HepG2 (cell line): ENCODE data around the gene VCP. TPM values are rescaled to one million over a fixed set of nuclear protein-coding genes. Genes with fewer than 3 reads are reported as not detected.

Experiments
- ASH2L ChIP-seq: fragments of 300-600, 200-600 bp; sonication (generic); IDR thresholded peaks from 2 replicates; pipeline ENCODE4 v1.7.0; 2017; ENCODE audit warnings: low read depth, mild to moderate bottlenecking, moderate library complexity, mixed read lengths, low read length; ENCODE audit not compliant: insufficient read length
- CBX1 ChIP-seq: IDR thresholded peaks from one replicate; pipeline ENCODE4 v1.6.1; 2016; ENCODE audit warnings: antibody characterized with exemption, low read depth
- KLF11 ChIP-seq: IDR thresholded peaks from 2 replicates; pipeline ENCODE4 v1.6.1; 2016; ENCODE audit warnings: missing compliant biosample characterization
- KLF15 ChIP-seq: sonication (generic); formaldehyde crosslinking; IDR thresholded peaks from 2 replicates; pipeline ENCODE4 v1.8.1; 2023; ENCODE audit warnings: borderline replicate concordance, mild to moderate bottlenecking, inconsistent platforms, missing genetic modification reagents, mixed read lengths
- MED8 ChIP-seq: sonication (generic); formaldehyde crosslinking; IDR thresholded peaks from 2 replicates; pipeline ENCODE4 v1.8.1; 2023; ENCODE audit warnings: mild to moderate bottlenecking, missing genetic modification reagents; ENCODE audit not compliant: insufficient replicate concordance
- NFE2L2 ChIP-seq: fragments of 150-350 bp; IDR thresholded peaks from 2 replicates; pipeline ENCODE4 v1.6.1; 2014; ENCODE audit warnings: low read length
- NFIB ChIP-seq: sonication (generic); formaldehyde crosslinking; IDR thresholded peaks from 2 replicates; pipeline ENCODE4 v1.9.0; 2021; ENCODE audit warnings: missing genetic modification reagents, mild to moderate bottlenecking, borderline replicate concordance
- NFKBIZ ChIP-seq: IDR thresholded peaks from 2 replicates; pipeline ENCODE4 v1.6.1; 2018; ENCODE audit warnings: missing genetic modification reagents, missing compliant biosample characterization
- RFXANK ChIP-seq: IDR thresholded peaks from 2 replicates; pipeline ENCODE4 v1.6.1; 2016
- SMAD1 ChIP-seq: sonication (generic); formaldehyde crosslinking; IDR thresholded peaks from 2 replicates; pipeline ENCODE4 v1.4.0; 2020; ENCODE audit warnings: missing genetic modification reagents, low read depth, mild to moderate bottlenecking, borderline replicate concordance
- TSC22D2 ChIP-seq: sonication (generic); formaldehyde crosslinking; IDR thresholded peaks from 2 replicates; pipeline ENCODE4 v1.5.1; 2020; ENCODE audit warnings: missing genetic modification reagents, mild to moderate bottlenecking, borderline replicate concordance
- YY1 ChIP-seq: IDR thresholded peaks from 2 replicates; pipeline ENCODE4 v1.6.1; 2011; ENCODE audit warnings: low read length, low read depth, moderate library complexity, mild to moderate bottlenecking; ENCODE audit not compliant: insufficient read depth, insufficient replicate concordance
- ZFP90 ChIP-seq: sonication (generic); formaldehyde crosslinking; IDR thresholded peaks from 2 replicates; pipeline ENCODE4 v1.8.0; 2022; ENCODE audit warnings: missing genetic modification reagents, mild to moderate bottlenecking, inconsistent platforms, borderline replicate concordance
- ZKSCAN8 ChIP-seq: IDR thresholded peaks from 2 replicates; pipeline ENCODE4 v1.6.1; 2016; ENCODE audit warnings: borderline replicate concordance, missing genetic modification reagents, missing compliant biosample characterization
- ZZZ3 ChIP-seq: sonication (generic); formaldehyde crosslinking; IDR thresholded peaks from 2 replicates; pipeline ENCODE4 v1.4.0; 2020; ENCODE audit warnings: missing genetic modification reagents, mild to moderate bottlenecking, borderline replicate concordance
- polyA plus RNA-seq, 8 experiments: library from polyadenylated mRNA; depleted of rRNA in 3 of 8; stranded (reverse) in 7 of 8; unstranded in 1 of 8; fragments of >200 nt; fragmentation: Illumina TruSeq in 4 of 8; extraction: Trizol in 4 of 8; gene quantifications; 2 replicates each; pipeline versions ENCODE4 v1.2.1 to v1.2.3, GENCODE V29; 2011 to 2016; ENCODE audit warnings: low read depth in 4 of 8, missing spikeins in 1 of 8, mixed read lengths in 1 of 8; ENCODE audit not compliant: insufficient read depth in 1 of 8
- total RNA-seq, 5 experiments: library from RNA; depleted of rRNA; stranded (reverse); fragments of >200 nt; fragmentation: Illumina TruSeq; extraction: Trizol; gene quantifications; 2 replicates each; pipeline ENCODE4 v1.2.3, GENCODE V29; 2016; ENCODE audit warnings: low read depth in 1 of 5
- TF ChIP-seq, protein P1 (sequence below): sonication (generic); formaldehyde crosslinking; IDR thresholded peaks from 2 replicates; pipeline ENCODE4 v1.4.0; 2020; ENCODE audit warnings: low read depth, missing genetic modification reagents
- TF ChIP-seq, protein P2 (sequence below): sonication (generic); formaldehyde crosslinking; IDR thresholded peaks from 2 replicates; pipeline ENCODE4 v1.8.1; 2023; ENCODE audit warnings: mild to moderate bottlenecking, moderate library complexity, missing genetic modification reagents
- TF ChIP-seq, protein P3 (sequence below), 2 experiments: sonication (generic) in 1 of 2; formaldehyde crosslinking in 1 of 2; IDR thresholded peaks; 2 replicates each; pipeline versions ENCODE4 v1.5.1 to v1.6.1; 2011 to 2020; ENCODE audit warnings: borderline replicate concordance in 1 of 2, low read depth in 1 of 2, low read length in 1 of 2, mild to moderate bottlenecking in 1 of 2, missing genetic modification reagents in 1 of 2, moderate library complexity in 1 of 2
- TF ChIP-seq, protein P4 (sequence below): sonication (generic); formaldehyde crosslinking; IDR thresholded peaks from 2 replicates; pipeline ENCODE4 v1.5.0; 2020; ENCODE audit warnings: missing genetic modification reagents, mild to moderate bottlenecking, borderline replicate concordance

Gene VCP
- total and polyA plus RNA-seq, 2 of the 13 experiments (the other 11 are each of a cell fraction or from before 2014, with no cell fraction given), result 143 to 391 TPM

DNA sequence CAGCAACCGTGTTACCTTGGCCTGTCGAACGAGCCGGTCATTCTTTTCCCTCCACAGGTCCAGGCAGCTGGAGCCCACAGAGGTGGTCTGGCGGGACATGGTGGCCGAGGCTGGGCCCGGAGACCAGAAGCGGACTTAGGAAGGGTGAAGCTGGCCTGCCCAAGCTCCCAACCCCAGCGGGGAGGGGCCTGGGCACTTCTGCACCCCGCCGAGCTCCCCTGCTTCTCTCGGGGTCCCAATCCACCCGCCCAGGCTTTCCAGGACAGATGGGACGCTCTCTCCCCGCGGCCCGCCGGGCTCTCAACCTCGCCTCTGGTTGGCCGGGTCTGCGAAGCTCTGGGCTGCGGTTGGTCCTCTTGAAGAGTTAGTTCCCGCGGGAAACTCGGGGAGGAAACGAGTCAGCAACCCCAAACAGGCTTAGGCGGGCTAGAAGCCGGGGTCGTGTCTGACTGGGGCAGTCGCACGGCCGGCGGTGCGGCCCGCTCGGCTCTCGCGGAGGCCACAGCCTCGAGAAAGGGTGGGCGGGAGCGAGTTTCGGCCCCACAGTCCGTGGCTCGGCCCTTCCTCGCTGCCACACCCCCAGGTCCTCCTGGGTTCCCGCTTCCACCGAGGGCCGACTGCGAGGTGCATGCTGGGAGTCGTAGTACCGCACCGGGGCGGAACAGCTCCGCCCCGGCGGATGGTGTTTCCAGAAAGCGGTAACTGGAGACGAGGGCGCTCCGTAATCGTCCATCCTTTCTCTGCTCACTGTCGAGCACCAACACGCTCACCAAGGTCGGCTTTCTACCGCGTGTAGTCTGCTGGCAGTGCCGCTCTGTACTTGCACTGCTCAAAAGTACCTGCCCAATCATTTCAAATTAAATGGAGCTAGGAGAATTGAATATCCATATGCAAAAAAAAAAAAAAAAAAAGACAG, 7.3 kb upstream of the VCP start, which contains the start of gene FANCG (continued):
- TF ChIP-seq TSC22D2 (CRISPR knock-in tag), result no peak
- TF ChIP-seq NFE2L2, result no peak
- peak; percentile 45 for TF ChIP-seq YY1
- peak; percentile 76 for TF ChIP-seq ASH2L
- TF ChIP-seq, protein P1, sequence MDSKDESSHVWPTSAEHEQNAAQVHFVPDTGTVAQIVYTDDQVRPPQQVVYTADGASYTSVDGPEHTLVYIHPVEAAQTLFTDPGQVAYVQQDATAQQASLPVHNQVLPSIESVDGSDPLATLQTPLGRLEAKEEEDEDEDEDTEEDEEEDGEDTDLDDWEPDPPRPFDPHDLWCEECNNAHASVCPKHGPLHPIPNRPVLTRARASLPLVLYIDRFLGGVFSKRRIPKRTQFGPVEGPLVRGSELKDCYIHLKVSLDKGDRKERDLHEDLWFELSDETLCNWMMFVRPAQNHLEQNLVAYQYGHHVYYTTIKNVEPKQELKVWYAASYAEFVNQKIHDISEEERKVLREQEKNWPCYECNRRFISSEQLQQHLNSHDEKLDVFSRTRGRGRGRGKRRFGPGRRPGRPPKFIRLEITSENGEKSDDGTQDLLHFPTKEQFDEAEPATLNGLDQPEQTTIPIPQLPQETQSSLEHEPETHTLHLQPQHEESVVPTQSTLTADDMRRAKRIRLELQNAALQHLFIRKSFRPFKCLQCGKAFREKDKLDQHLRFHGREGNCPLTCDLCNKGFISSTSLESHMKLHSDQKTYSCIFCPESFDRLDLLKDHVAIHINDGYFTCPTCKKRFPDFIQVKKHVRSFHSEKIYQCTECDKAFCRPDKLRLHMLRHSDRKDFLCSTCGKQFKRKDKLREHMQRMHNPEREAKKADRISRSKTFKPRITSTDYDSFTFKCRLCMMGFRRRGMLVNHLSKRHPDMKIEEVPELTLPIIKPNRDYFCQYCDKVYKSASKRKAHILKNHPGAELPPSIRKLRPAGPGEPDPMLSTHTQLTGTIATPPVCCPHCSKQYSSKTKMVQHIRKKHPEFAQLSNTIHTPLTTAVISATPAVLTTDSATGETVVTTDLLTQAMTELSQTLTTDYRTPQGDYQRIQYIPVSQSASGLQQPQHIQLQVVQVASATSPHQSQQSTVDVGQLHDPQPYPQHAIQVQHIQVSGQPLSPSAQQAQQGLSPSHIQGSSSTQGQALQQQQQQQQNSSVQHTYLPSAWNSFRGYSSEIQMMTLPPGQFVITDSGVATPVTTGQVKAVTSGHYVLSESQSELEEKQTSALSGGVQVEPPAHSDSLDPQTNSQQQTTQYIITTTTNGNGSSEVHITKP (CRISPR knock-in tag), result peak; percentile 89
- no peak for TF ChIP-seq NFIB
- TF ChIP-seq, protein P2, sequence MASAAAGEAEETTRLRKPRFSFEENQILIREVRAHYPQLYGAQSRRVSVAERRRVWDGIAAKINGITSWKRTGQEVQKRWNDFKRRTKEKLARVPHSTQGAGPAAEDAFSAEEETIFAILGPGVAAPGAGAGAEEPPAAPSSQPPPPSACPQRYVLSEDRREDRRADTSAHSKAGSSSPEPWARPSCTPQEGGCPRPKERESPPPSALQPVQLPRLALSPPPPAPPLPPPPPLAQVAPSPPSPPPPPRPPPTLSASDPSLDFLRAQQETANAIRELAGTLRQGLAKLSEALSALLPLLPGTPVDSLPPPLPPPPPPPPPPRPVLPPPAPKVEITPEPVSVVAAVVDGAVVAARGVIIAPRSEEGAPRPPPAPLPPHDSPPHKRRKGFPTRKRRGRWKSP (CRISPR knock-in tag), result peak; percentile 49; the same call in 1 of the 2 replicates
- TF ChIP-seq KLF11 (CRISPR knock-in tag), result peak; percentile 61; the same call in 1 of the 2 replicates
- TF ChIP-seq, protein P3, sequence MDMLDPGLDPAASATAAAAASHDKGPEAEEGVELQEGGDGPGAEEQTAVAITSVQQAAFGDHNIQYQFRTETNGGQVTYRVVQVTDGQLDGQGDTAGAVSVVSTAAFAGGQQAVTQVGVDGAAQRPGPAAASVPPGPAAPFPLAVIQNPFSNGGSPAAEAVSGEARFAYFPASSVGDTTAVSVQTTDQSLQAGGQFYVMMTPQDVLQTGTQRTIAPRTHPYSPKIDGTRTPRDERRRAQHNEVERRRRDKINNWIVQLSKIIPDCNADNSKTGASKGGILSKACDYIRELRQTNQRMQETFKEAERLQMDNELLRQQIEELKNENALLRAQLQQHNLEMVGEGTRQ (IDR thresholded peaks at IDR 0.05; ENCODE audit: low read depth, low read length), result no peak
- TF ChIP-seq, protein P3 (CRISPR knock-in tag; IDR thresholded peaks at IDR 0.05; ENCODE audit: borderline replicate concordance), result no peak
- no peak for TF ChIP-seq NFKBIZ (CRISPR knock-in tag)
- TF ChIP-seq, protein P4, sequence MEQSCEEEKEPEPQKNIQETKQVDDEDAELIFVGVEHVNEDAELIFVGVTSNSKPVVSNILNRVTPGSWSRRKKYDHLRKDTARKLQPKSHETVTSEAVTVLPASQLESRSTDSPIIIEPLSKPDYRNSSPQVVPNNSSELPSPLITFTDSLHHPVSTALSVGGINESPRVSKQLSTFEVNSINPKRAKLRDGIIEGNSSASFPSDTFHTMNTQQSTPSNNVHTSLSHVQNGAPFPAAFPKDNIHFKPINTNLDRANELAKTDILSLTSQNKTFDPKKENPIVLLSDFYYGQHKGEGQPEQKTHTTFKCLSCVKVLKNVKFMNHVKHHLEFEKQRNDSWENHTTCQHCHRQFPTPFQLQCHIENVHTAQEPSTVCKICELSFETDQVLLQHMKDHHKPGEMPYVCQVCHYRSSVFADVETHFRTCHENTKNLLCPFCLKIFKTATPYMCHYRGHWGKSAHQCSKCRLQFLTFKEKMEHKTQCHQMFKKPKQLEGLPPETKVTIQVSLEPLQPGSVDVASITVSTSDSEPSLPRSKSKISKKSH (CRISPR knock-in tag), result peak; percentile 89; the same call in 1 of the 2 replicates
- TF ChIP-seq ZKSCAN8 (CRISPR knock-in tag), result no peak
- no peak for TF ChIP-seq CBX1
- no peak; the same call in 1 of the 2 replicates for TF ChIP-seq ZFP90 (CRISPR knock-in tag)
- no peak for TF ChIP-seq RFXANK (CRISPR knock-in tag)
- TF ChIP-seq MED8 (CRISPR knock-in tag), result no peak
- TF ChIP-seq KLF15, result no peak
- no peak for TF ChIP-seq ZZZ3 (CRISPR knock-in tag)
- TF ChIP-seq SMAD1 (CRISPR knock-in tag), result no peak
